Aorta (tissue), 5 donors: ENCODE data around the gene GPX7. TPM values are rescaled to one million over a fixed set of nuclear protein-coding genes. Genes with fewer than 3 reads are reported as not detected.

Experiments
- ATAC-seq: fragments of 200-7000 bp; cut with Tn5 transposase; one replicate; pipeline ENCODE4 v1.9.1; 2022; ENCODE audit warnings: moderate library complexity; ENCODE audit not compliant: low FRiP score
- DNase-seq, 2 donors: peaks; one replicate each; pipeline ENCODE4 v3.0.0-alpha.2; 2020
- H3K27ac ChIP-seq, 2 donors: one replicate each; pipeline ENCODE4 v1.5.1; 2013; ENCODE audit warnings: low read length in 2 of 2, mild to moderate bottlenecking in 2 of 2, moderate library complexity in 2 of 2, control low read depth in 1 of 2, inconsistent platforms in 1 of 2, low read depth in 1 of 2
- H3K27me3 ChIP-seq, 2 donors: one replicate each; pipeline ENCODE4 v1.6.1; 2013; ENCODE audit warnings: control low read depth in 1 of 2, low read length in 1 of 2, mild to moderate bottlenecking in 1 of 2, moderate library complexity in 1 of 2; ENCODE audit not compliant: insufficient read depth in 2 of 2, control insufficient read depth in 1 of 2
- H3K36me3 ChIP-seq, 2 donors: one replicate each; pipeline ENCODE4 v1.6.1; 2013; ENCODE audit warnings: control low read depth in 1 of 2, low read length in 1 of 2, mild to moderate bottlenecking in 1 of 2; ENCODE audit not compliant: insufficient read depth in 2 of 2, control insufficient read depth in 1 of 2
- H3K4me1 ChIP-seq, 2 donors: one replicate each; pipeline ENCODE4 v1.6.1; 2013; ENCODE audit warnings: low read length in 2 of 2, control low read depth in 1 of 2, mild to moderate bottlenecking in 1 of 2, moderate library complexity in 1 of 2; ENCODE audit not compliant: insufficient read depth in 2 of 2, control insufficient read depth in 1 of 2
- H3K4me3 ChIP-seq, 2 donors: one replicate each; pipeline ENCODE4 v1.5.1; 2013; ENCODE audit warnings: low read length in 2 of 2, control low read depth in 1 of 2, mild to moderate bottlenecking in 1 of 2
- H3K9me3 ChIP-seq: one replicate; pipeline ENCODE4 v1.6.1; 2013; ENCODE audit warnings: mild to moderate bottlenecking, low read length; ENCODE audit not compliant: control insufficient read depth
- WGBS, 2 donors: extraction: QIAGEN DNeasy Blood & Tissue Kit; methylation state at CpG; one replicate each; pipeline ENCODE4 v1.1.7; 2013; 5-methylcytosine and 5-hydroxymethylcytosine counted together
- intact Hi-C, 2 donors: fragments of 100-400 bp; cut with DNase I; formaldehyde crosslinking; loops; one replicate each; pipeline versions ENCODE4 v1.14.2 to v1.15.0; 2022
- polyA plus RNA-seq, 2 donors: library from polyadenylated mRNA; stranded (reverse); fragments of 200-250 nt; gene quantifications; one replicate each; pipeline ENCODE4 v1.2.3, GENCODE V29; 2013
- total RNA-seq, 2 donors: library from RNA; stranded (reverse); fragmentation: NEBNext Ultra II Directional; extraction: Animal tissue kit (Norgen Biotek cat#: 25700); gene quantifications; one replicate each; pipeline ENCODE4 v1.2.1, GENCODE V29; 2021
- donor health status: healthy with polysubstance abuse.
- donor health status: Bipolar disorder and iron deficiency.
- donor health status: DM: no; HTN: no; CAD: no.
- donor health status: DM: no; HTN: no; CAD: no.
- donor health status: DM: yes; HTN: yes; CAD: no.

Gene GPX7
- total and polyA plus RNA-seq, 4 donors = 9.7 to 21.4 (median 16.1) TPM

DNA sequence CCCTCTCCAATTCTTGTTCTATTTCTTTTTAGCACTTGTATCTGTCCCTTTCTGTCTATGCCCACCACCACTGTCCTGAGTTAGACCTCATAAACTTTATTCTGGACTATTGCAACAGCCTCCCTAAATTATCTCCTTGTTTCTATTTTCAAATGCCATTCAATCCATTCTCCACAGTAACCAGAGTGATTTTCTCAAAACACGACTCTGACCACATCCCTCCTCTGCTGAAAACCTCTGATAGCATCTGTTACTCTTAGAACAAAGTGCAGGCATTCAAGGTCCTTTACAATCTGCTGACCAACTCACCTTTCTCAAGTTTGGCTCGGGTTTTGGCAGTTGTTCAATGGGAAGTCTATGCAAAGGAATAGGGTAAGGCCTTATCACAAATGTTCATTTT is 22.8 kb upstream of the GPX7 start:
- intact Hi-C loops = no loop called here
- H3K4me3 ChIP-seq = no peak overlapping the region
- 42 to 51% methylated on average over 2 of the region's 2 CpGs for WGBS, 2 donors
- DNase-seq = no peak
- no peaks in the 10 kb centered on the region for H3K36me3 ChIP-seq
- H3K27ac ChIP-seq = no peak overlapping the region
- no peaks in the 10 kb centered on the region for H3K9me3 ChIP-seq
- peaks cover 0 to 1% of the 10 kb centered on the region in 2 donors for H3K27me3 ChIP-seq
- no peak for ATAC-seq
- H3K4me1 ChIP-seq = no peaks in the 10 kb centered on the region

DNA sequence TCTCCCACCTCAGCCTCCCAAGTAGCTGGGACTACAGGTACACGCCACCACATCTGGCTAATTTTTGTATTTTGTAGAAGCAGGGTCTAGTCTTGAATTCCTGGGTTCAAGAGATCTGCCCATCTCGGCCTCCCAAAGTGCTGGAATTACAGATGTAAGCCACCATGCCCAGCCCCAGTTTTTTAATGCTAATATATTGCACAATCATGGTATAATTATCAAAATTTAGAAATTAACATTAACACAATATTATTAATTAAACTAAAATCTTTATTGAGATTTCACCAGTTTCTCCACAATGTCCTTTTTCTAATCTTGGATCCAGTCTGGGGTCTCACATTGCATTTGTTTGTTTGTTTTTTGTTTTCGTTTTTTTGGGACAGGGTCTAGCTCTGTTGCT is 21.9 kb upstream of the GPX7 start:
- DNase-seq = no peak
- no peak for ATAC-seq
- no peak overlapping the region for H3K4me3 ChIP-seq
- H3K9me3 ChIP-seq = no peaks in the 10 kb centered on the region
- H3K36me3 ChIP-seq = no peaks in the 10 kb centered on the region
- H3K27ac ChIP-seq = no peak overlapping the region
- intact Hi-C loops = no loop called here
- H3K4me1 ChIP-seq = no peaks in the 10 kb centered on the region
- H3K27me3 ChIP-seq = peaks cover 0 to 1% of the 10 kb centered on the region in 2 donors
- WGBS, 2 donors = 83 to 85% methylated on average over 3 of the region's 3 CpGs

DNA sequence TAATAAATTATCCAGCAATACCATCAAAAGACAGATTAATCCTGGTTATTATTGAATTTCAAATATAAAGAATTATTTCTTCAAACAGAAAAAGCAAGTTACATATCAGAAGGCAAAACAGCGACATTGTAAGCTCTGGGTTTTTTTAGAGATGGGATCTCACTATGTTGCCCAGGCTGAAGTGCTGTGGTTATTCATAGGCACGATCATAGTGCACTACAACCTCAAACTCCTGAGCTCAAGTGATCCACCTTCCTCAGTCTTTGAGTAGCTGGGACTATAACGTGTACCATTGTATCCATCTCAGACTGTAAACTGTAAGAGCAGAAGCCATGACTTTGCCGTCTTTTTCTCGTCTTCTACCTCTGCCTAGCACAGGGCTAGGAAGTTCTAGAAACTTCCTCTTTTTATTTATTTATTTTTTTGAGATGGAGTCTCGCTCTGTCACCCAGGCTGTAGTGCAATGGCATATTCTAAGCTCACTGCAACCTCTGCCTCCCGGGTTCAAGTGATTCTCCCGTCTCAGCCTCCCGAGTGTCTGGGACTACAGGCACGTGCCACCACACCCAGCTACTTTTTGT is 20.0 kb upstream of the GPX7 start:
- no peak for ATAC-seq

DNA sequence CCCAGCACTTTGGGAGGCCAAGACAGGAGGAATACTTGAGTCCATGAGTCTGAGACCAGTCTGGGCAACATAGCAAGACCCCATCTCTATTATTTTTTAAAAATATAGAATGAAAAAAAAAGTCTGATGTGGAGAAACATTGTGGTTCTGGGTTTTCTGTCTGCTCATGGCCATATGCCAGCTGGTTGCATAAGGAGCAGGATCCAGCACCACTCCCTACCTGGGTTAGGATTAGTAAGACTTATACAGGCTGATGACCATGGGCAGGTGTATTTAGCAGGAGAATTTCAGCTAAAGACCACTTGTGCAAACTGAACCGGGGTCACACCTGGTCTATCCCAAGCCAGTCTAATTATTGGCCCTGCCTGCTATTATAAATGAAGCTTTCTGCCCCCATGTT is 16.7 kb upstream of the GPX7 start:
- Histone ChIP-seq H3K36me3 (no peaks in the 10 kb centered on the region), H3K27me3 (peaks cover 0 to 1% of the 10 kb centered on the region in 2 donors), H3K27ac (no peak overlapping the region), H3K9me3 (no peaks in the 10 kb centered on the region), H3K4me1 (no peaks in the 10 kb centered on the region), H3K4me3 (no peak overlapping the region)
- ATAC-seq = no peak
- intact Hi-C loops = no loop called here
- WGBS, 2 donors = 81 to 83% methylated on average over 1 of the region's 1 CpG
- DNase-seq = no peak

More for the DNA sequence above, 20.0 kb upstream of the GPX7 start:
- Histone ChIP-seq H3K36me3 (no peaks in the 10 kb centered on the region), H3K4me1 (no peaks in the 10 kb centered on the region), H3K9me3 (no peaks in the 10 kb centered on the region), H3K27me3 (peaks cover 0 to 1% of the 10 kb centered on the region in 2 donors), H3K4me3 (no peak overlapping the region), H3K27ac (no peak overlapping the region)
- intact Hi-C loops = no loop called here
- 92% methylated on average over 10 of the region's 10 CpGs for WGBS, 2 donors
- no peak for DNase-seq

DNA sequence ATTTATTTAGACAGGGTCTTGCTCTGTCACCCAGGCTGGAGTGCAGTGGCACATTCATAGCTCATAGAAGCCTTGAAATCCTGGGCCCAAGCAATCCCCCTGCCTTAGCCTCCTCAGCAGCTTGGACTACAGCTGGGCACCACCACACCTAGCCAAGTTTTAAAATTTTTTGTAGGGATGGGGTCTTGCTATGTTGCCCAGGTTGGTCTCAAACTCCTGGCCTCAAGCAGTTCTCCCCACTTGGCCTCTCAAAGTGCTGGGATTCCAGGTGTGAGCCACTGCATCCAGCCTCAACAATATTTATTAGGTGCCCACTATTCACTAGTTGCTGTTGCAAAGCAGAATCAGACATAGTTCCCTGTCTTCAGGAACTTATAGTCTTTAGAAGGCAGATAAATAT is 14.1 kb upstream of the GPX7 start:
- DNase-seq = no peak

DNA sequence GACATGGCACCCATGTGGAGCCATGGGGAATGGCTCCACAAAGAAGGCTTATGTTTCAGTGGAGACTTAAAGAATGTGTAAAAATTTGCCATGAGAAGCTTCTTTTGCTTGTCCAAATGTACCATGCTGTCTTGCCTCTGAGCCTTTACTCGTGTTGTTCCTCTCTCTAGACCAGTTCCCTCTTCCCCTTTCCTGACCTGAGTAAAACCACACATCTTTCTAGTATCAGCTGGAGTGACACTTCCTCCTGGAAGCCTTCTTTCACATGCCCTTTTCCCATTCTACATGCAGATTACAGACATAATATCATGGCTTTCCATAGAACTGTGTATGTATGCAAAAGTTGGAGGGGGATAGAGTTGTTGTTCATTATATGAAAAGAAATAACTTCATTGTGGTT is 13.6 kb upstream of the GPX7 start:
- intact Hi-C loops = no loop called here
- ATAC-seq (no peak), DNase-seq (no peak)
- Histone ChIP-seq H3K36me3 (no peaks in the 10 kb centered on the region), H3K9me3 (no peaks in the 10 kb centered on the region), H3K27me3 (no peaks in the 10 kb centered on the region), H3K4me1 (no peaks in the 10 kb centered on the region), H3K27ac (no peak overlapping the region), H3K4me3 (no peak overlapping the region)
- 52 to 85% methylated on average over 1 of the region's 1 CpG for WGBS, 2 donors

More for the DNA sequence above, 14.1 kb upstream of the GPX7 start:
- intact Hi-C loops = no loop called here
- no peak for ATAC-seq
- Histone ChIP-seq H3K27me3 (no peaks in the 10 kb centered on the region), H3K4me1 (no peaks in the 10 kb centered on the region), H3K36me3 (no peaks in the 10 kb centered on the region), H3K4me3 (no peak overlapping the region), H3K9me3 (no peaks in the 10 kb centered on the region), H3K27ac (no peak overlapping the region)

DNA sequence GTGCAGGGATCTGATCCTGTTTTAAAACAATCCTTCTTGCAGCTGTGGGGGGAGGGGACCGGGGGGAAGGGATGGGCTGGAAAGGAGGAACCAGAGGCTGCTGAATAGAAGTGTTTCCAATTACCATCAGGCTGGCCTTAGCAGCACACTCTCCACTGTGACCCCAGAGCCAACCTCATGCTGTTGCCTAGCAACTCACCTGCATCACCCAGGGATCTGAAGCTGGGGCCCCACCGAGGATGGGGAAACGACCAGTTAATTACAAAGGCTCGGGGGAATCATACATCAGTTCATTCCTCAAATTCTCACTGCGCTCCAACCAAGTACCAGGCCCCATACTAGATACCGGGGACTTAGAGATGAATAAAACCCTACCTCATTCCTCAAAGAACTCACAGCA is 11.9 kb upstream of the GPX7 start:
- no peaks in the 10 kb centered on the region for H3K36me3 ChIP-seq
- WGBS, 2 donors = 55 to 61% methylated on average over 6 of the region's 6 CpGs
- H3K27me3 ChIP-seq = peaks cover 0 to 2% of the 10 kb centered on the region in 2 donors
- no peak overlapping the region for H3K4me3 ChIP-seq
- DNase-seq (no peak), ATAC-seq (no peak)
- H3K9me3 ChIP-seq = no peaks in the 10 kb centered on the region
- H3K27ac ChIP-seq = no peak overlapping the region
- no peaks in the 10 kb centered on the region for H3K4me1 ChIP-seq
- intact Hi-C loops = no loop called here

DNA sequence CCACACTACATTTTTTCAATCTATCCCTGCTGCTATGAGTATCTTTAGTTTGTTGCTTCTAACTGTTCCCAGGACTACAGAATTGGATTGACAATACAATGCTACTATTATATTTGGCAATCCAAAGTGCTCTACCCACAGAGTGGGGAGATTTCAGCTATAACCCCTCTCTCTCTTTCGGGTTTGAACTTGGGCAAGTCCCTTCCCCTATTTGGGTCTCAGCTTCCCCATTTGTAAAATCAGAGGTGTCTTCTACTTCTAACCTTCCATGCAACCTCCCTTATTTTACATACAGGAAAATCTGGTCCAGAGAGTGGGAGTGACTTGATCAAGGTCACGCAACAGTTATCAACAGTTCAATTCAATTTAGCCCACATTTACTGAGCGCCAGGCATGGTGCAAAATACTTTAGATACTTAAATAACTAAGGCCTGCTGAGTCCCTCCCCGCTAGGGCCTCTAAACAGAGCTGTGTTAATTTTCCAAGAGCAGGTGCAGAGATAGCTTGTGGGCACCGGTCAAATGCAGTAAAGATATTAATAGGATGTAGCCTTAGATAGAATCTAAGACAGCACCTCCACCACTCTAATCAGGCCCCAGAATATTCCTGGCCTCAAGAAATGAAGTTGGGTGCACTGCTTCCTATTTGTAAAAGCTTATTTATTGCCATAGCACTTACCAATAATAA is 9.4 kb upstream of the GPX7 start:
- Histone ChIP-seq H3K4me3 (no peak overlapping the region), H3K4me1 (no peaks in the 10 kb centered on the region), H3K27me3 (peaks cover 0 to 2% of the 10 kb centered on the region in 2 donors), H3K9me3 (no peaks in the 10 kb centered on the region), H3K27ac (no peak overlapping the region), H3K36me3 (no peaks in the 10 kb centered on the region)
- ATAC-seq = no peak
- WGBS, 2 donors = 73 to 76% methylated on average over 5 of the region's 5 CpGs
- intact Hi-C loops = no loop called here
- DNase-seq = no peak

DNA sequence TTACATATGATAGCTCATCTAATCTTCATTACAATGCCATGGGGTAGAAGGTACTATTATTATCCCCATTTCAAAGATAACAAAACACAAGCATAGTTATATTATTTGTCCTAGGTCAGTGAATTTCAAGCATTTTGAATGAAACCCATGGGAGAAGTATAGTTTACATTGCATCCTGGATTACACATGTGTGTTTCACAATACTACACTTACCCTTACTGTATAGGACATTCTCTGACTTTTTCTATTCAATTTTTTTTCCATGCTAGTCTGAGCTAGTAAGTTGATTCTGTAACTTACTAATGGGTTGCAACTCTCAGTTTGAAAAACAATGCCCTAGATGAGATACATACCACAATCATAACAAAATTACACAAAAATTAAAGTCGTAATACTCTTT is 8.7 kb upstream of the GPX7 start:
- no peaks in the 10 kb centered on the region for H3K9me3 ChIP-seq
- ATAC-seq = no peak
- H3K27ac ChIP-seq = no peak overlapping the region
- 91 to 100% methylated on average over 1 of the region's 1 CpG for WGBS, 2 donors
- no peak for DNase-seq
- intact Hi-C loops = no loop called here
- H3K36me3 ChIP-seq = no peaks in the 10 kb centered on the region
- H3K4me1 ChIP-seq = no peaks in the 10 kb centered on the region
- no peak overlapping the region for H3K4me3 ChIP-seq
- peaks cover 0 to 2% of the 10 kb centered on the region in 2 donors for H3K27me3 ChIP-seq
